ENCODE measurements around the gene NFATC2. TPM values are rescaled to one million over a fixed set of nuclear protein-coding genes. Genes with fewer than 3 reads are reported as not detected.
A peak's percentile ranks its signal among the peaks of the same experiment; 100 is the strongest.

NFATC2 gene
- total RNA-seq, 1 donor from 2014 or later = 4.8 TPM

DNA sequence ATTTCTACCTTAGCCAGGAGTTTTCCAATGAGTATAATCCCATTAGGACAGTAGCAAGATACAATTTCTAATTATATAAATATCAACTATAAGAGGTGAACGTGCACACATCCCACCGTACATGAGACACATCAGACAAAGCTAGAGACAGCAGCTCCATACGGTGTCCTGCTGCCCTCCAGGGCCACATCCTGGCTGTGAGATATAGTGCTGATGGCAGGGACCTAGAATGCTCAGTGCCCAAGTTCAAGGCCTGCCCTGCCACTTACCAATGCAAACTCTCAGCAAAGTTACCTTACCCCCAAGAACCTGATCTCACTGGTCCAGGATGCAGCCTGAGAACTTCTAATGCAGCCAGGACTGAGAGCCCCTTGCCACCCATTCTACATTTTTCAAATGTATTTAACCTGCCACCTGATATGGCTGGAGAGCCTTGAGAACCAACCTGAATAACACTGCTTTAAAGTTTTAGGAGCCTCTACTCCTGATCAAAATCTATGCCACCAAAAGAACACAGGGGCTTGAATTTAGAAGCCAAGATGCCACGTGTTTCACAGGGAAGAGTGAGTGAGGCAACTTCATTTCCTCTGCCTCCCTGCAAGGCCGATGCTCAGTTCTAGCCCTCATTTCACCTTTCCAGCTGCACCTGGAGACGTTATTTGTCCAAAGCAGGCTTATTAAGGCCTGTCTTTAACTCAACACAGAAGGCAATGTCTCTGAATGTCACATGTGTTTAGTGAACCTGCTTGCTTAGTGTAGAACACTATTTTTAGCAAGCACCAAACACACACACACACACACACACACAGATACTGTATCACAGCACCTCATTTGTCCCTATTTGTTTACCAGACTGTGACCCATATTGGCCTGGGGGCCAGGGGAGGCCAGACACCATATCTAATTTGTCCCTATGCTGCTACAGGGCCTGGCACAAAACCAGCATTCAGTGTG is 6.1 kb downstream of the NFATC2 start:
- peak overlapping the region; percentile 61 for H3K27ac Mint-ChIP-seq
- H3K36me3 Mint-ChIP-seq = peaks cover 4% of the 10 kb centered on the region
- TF ChIP-seq, protein P1, sequence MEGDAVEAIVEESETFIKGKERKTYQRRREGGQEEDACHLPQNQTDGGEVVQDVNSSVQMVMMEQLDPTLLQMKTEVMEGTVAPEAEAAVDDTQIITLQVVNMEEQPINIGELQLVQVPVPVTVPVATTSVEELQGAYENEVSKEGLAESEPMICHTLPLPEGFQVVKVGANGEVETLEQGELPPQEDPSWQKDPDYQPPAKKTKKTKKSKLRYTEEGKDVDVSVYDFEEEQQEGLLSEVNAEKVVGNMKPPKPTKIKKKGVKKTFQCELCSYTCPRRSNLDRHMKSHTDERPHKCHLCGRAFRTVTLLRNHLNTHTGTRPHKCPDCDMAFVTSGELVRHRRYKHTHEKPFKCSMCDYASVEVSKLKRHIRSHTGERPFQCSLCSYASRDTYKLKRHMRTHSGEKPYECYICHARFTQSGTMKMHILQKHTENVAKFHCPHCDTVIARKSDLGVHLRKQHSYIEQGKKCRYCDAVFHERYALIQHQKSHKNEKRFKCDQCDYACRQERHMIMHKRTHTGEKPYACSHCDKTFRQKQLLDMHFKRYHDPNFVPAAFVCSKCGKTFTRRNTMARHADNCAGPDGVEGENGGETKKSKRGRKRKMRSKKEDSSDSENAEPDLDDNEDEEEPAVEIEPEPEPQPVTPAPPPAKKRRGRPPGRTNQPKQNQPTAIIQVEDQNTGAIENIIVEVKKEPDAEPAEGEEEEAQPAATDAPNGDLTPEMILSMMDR (conservative IDR thresholded peaks at IDR 0.05) = no peak
- peaks cover 9% of the 10 kb centered on the region for H3K9me3 Mint-ChIP-seq
- peak overlapping the region; percentile 31 for H3K4me3 Mint-ChIP-seq
- DNase-seq (ENCODE audit: extremely low spot score, unreplicated experiment) = no peak
- H3K27me3 Mint-ChIP-seq = peaks cover 2% of the 10 kb centered on the region
- peaks cover 43% of the 10 kb centered on the region for H3K4me1 Mint-ChIP-seq (ENCODE audit: unreplicated experiment)

DNA sequence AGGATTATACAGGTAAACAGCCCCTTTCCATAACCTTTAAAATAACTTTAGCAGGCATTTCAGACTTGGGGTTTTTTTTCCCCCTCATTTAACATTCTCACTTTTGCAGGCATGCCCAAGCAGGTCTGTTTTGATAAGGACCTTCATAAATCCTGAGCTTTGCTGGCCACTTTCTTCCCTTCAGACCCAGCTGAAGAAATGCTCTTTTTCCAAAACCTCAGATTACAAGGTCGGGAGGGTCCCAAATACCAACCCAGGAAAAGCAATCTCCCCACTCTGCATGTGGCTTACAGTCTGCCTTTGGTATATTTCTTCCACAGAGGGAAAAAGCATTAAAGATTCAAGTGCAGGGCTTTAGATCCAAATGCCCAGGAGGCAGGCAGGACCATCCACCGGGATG is 6.8 kb downstream of the NFATC2 start:
- Mint-ChIP-seq H3K27me3 (no peaks in the 10 kb centered on the region), H3K36me3 (peaks cover 4% of the 10 kb centered on the region), H3K4me1 (ENCODE audit: unreplicated experiment) (peaks cover 41% of the 10 kb centered on the region), H3K27ac (peak overlapping the region; percentile 3), H3K4me3 (peak overlapping the region; percentile 2), H3K9me3 (peaks cover 9% of the 10 kb centered on the region)
- DNase-seq (ENCODE audit: extremely low spot score, unreplicated experiment) = no peak
- TF ChIP-seq, protein P1 (conservative IDR thresholded peaks at IDR 0.05) = no peak

GRCh38 chr20:51535075-51535386 is 7.5 kb downstream of the NFATC2 start:
- H3K27me3 Mint-ChIP-seq = no peaks in the 10 kb centered on the region
- H3K9me3 Mint-ChIP-seq = peaks cover 9% of the 10 kb centered on the region

GRCh38 chr20:51533291-51534172 is 9.0 kb downstream of the NFATC2 start:
- DNase-seq (ENCODE audit: extremely low spot score, unreplicated experiment) = no peak
- Mint-ChIP-seq H3K27me3 (no peaks in the 10 kb centered on the region), H3K4me1 (ENCODE audit: unreplicated experiment) (peaks cover 56% of the 10 kb centered on the region), H3K36me3 (peaks cover 4% of the 10 kb centered on the region), H3K9me3 (peaks cover 9% of the 10 kb centered on the region), H3K4me3 (no peak overlapping the region), H3K27ac (peak overlapping the region; percentile 55)
- TF ChIP-seq, protein P1 (conservative IDR thresholded peaks at IDR 0.05) = no peak

More at GRCh38 chr20:51535075-51535386, 7.5 kb downstream of the NFATC2 start:
- Mint-ChIP-seq H3K4me3 (no peak overlapping the region), H3K36me3 (peaks cover 4% of the 10 kb centered on the region), H3K27ac (peak overlapping the region; percentile 51), H3K4me1 (ENCODE audit: unreplicated experiment) (peaks cover 43% of the 10 kb centered on the region)
- DNase-seq (ENCODE audit: extremely low spot score, unreplicated experiment) = no peak
- TF ChIP-seq, protein P1 (conservative IDR thresholded peaks at IDR 0.05) = no peak

DNA sequence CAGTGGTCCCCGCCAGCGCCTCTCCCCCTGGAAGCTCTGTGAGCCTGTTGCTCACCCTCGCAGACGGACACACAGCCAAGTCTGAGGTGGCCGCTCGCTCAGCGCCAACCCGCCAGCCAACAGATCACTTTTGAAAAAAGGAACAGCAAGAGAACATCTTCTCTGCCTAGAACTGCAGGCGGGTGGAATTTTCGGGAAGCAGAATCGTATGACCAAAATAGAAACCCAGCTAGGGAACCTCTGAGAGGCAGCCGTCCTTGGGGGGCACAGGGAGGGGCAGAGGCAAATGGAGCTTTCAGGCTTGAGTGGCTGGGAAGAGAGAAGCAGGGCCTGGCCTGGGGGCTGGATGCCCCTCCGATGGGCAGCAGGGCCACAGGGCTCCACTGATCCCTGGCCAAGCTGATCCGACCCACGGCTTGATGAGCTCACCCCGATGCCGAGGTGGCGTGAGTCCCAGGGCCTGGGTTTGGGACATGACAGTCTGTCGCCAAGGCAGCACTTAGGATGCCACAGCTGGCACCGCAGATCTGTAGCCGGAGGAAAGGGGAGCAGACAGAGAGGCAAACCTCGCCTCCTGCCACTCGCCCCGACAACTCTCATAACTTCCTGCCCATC is 9.8 kb downstream of the NFATC2 start:
- H3K4me1 Mint-ChIP-seq (ENCODE audit: unreplicated experiment) = peaks cover 63% of the 10 kb centered on the region
- no peak for DNase-seq (ENCODE audit: extremely low spot score, unreplicated experiment)
- TF ChIP-seq, protein P1 (conservative IDR thresholded peaks at IDR 0.05) = no peak
- H3K27ac Mint-ChIP-seq = peak overlapping the region; percentile 55
- no peaks in the 10 kb centered on the region for H3K27me3 Mint-ChIP-seq
- no peak overlapping the region for H3K4me3 Mint-ChIP-seq
- H3K9me3 Mint-ChIP-seq = peaks cover 1% of the 10 kb centered on the region
- no peaks in the 10 kb centered on the region for H3K36me3 Mint-ChIP-seq
